Activated CD8-positive, alpha-beta T cell treated with anti-CD3 and anti-CD28 coated beads for 36 hours (primary cell): ENCODE data around the gene CHST11. TPM values are rescaled to one million over a fixed set of nuclear protein-coding genes. Genes with fewer than 3 reads are reported as not detected.
A peak's percentile ranks its signal among the peaks of the same experiment; 100 is the strongest.

Experiments used
- ATAC-seq: fragments of 200-7000 bp; cut with Tn5 transposase; one replicate; pipeline ENCODE4 v1.10.0; 2021; ENCODE audit warnings: mild to moderate bottlenecking, moderate library complexity
- CTCF ChIA-PET: fragments of 350-600 bp; sonication (Branson Sonifier 250); formaldehyde crosslinking; loops from one replicate; lab custom pipeline; 2021; ENCODE audit warnings: antibody characterized with exemption; lab: Charles Lee
- POLR2A ChIA-PET: fragments of 350-600 bp; sonication (Branson Sonifier 250); formaldehyde crosslinking; loops from one replicate; lab custom pipeline; 2021; ENCODE audit warnings: antibody characterized with exemption; lab: Charles Lee
- DNase-seq: peaks from one replicate; pipeline ENCODE4 v3.0.0-alpha.2; 2020
- H3K27ac Mint-ChIP-seq: one replicate; pipeline ENCODE4 v1.8.0; 2021; ENCODE audit warnings: mild to moderate bottlenecking, mixed read lengths
- H3K27me3 Mint-ChIP-seq: one replicate; pipeline ENCODE4 v1.8.0; 2021; ENCODE audit warnings: mixed read lengths
- H3K36me3 Mint-ChIP-seq: one replicate; pipeline ENCODE4 v1.8.0; 2021; ENCODE audit warnings: low read depth, mixed read lengths
- H3K4me1 Mint-ChIP-seq: one replicate; pipeline ENCODE4 v1.8.0; 2021; ENCODE audit warnings: low read depth, mixed read lengths
- H3K4me3 Mint-ChIP-seq: one replicate; pipeline ENCODE4 v1.8.0; 2021; ENCODE audit warnings: mild to moderate bottlenecking, moderate library complexity, mixed read lengths
- H3K9me3 Mint-ChIP-seq: one replicate; pipeline ENCODE4 v1.8.0; 2021; ENCODE audit warnings: mixed read lengths
- intact Hi-C: fragments of 100-400 bp; cut with micrococcal nuclease; formaldehyde crosslinking; loops from one replicate; pipeline ENCODE4 v1.10.0; 2022
- total RNA-seq, 2 experiments: library from RNA; stranded (reverse); gene quantifications; one replicate each; pipeline ENCODE4 v1.2.3, GENCODE V29; 2021
- TF ChIP-seq, protein P1 (sequence below): fragments of 200-600 bp; IDR thresholded peaks from one replicate; pipeline ENCODE4 v1.8.0; 2022; ENCODE audit warnings: antibody characterized with exemption, mild to moderate bottlenecking

Gene CHST11
- total RNA-seq, 2 experiments from 2014 or later = 30.9 to 33.9 TPM

- Mint-ChIP-seq H3K36me3 (peaks cover 27% of the 10 kb centered on the region), H3K9me3 (no peaks in the 10 kb centered on the region), H3K27ac (no peak overlapping the region), H3K4me3 (no peak overlapping the region), H3K27me3 (no peaks in the 10 kb centered on the region), H3K4me1 (peaks cover 89% of the 10 kb centered on the region)
- POLR2A ChIA-PET = interaction anchor here (1.1 to 2.1 kb wide), 3 partner anchors 9 to 22 kb away, joined by 4 to 6 read pairs (median 6); no protein-coding TSS in a partner anchor
- ATAC-seq = no peak
- DNase-seq = no peak
- CTCF ChIA-PET = no interaction called here
- TF ChIP-seq, protein P1, sequence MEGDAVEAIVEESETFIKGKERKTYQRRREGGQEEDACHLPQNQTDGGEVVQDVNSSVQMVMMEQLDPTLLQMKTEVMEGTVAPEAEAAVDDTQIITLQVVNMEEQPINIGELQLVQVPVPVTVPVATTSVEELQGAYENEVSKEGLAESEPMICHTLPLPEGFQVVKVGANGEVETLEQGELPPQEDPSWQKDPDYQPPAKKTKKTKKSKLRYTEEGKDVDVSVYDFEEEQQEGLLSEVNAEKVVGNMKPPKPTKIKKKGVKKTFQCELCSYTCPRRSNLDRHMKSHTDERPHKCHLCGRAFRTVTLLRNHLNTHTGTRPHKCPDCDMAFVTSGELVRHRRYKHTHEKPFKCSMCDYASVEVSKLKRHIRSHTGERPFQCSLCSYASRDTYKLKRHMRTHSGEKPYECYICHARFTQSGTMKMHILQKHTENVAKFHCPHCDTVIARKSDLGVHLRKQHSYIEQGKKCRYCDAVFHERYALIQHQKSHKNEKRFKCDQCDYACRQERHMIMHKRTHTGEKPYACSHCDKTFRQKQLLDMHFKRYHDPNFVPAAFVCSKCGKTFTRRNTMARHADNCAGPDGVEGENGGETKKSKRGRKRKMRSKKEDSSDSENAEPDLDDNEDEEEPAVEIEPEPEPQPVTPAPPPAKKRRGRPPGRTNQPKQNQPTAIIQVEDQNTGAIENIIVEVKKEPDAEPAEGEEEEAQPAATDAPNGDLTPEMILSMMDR = no peak
- intact Hi-C loops = no loop called here
These were observed 24.2 kb downstream of the CHST11 start for GRCh38 chr12:104480826-104481440.

DNA sequence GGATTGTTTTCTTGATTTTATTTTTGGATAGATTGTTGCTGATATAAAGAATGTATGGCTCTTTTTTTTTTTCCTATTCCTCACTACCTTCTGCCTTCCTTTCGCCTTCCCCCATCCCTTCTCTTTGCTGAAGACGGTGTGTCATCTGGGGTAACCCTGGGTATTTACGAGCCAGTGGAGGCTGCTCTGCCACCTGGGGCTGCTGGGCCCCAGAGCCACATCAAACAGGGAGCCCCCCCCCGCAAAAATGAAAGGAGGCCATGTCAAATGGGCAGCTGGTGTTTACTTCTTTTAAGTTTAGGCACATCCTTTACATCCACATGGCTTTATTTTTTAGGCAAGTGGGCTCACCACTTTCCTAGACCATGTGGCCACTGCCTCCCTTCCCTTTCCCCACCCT lies 25.4 kb downstream of the CHST11 start:
- Mint-ChIP-seq H3K27me3 (no peaks in the 10 kb centered on the region), H3K36me3 (peaks cover 30% of the 10 kb centered on the region), H3K27ac (peak overlapping the region; percentile 66), H3K4me1 (peaks cover 94% of the 10 kb centered on the region), H3K4me3 (no peak overlapping the region), H3K9me3 (no peaks in the 10 kb centered on the region)
- peak; percentile 29 for ATAC-seq
- CTCF ChIA-PET = interaction anchor here (1.6 kb wide), 1 partner anchor 8 kb away, joined by 5 read pairs; no protein-coding TSS in a partner anchor
- TF ChIP-seq, protein P1 = no peak
- intact Hi-C loops = no loop called here
- POLR2A ChIA-PET = interaction anchor here (0.6 to 1.6 kb wide), 3 partner anchors 8 to 185 kb away, joined by 3 to 5 read pairs (median 4); no protein-coding TSS in a partner anchor
- peak; percentile 65 for DNase-seq

DNA sequence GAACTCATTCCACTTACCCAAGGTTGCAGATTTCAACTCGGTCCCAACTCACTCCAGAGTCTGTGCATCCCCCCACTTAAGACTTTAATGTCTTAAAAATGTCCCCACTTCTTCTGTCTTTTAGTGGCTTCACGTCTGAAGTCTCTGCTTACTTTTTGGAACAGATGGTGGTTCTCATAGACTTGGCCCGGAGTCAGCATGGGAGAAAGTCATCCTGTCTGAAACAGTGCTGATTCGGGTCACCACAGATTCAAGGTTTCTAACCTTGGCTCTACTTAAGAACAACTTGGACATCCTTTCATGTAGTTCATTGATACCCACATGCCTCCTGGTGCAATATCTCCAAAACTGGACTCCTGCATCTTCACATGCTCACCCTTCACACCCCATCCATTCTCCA lies 26.0 kb downstream of the CHST11 start:
- peaks cover 30% of the 10 kb centered on the region for H3K36me3 Mint-ChIP-seq
- intact Hi-C loops = no loop called here

DNA sequence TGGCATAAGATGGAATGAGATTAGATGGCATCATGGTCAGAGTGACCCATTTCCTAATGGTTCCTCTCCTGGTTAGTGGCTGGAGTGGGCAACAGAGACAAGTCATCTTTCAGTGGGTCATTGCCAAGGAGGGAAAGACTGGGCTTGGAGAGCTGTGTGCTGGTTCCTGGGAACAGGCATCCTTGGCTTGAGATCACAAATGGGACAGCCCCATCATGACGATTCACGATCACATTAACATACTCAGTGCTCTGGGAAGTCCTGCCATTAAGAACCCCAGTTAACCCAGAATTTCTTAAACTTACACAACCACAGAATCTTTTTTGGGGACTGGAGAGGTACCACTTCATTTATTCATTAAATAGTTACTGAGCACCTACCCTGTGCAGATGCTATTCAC lies 27.3 kb downstream of the CHST11 start:
- H3K36me3 Mint-ChIP-seq = peaks cover 30% of the 10 kb centered on the region
- no peak overlapping the region for H3K27ac Mint-ChIP-seq
- CTCF ChIA-PET = no interaction called here
- DNase-seq = no peak
- no peaks in the 10 kb centered on the region for H3K27me3 Mint-ChIP-seq
- no peak for ATAC-seq
- H3K9me3 Mint-ChIP-seq = no peaks in the 10 kb centered on the region
- H3K4me1 Mint-ChIP-seq = peaks cover 87% of the 10 kb centered on the region
- H3K4me3 Mint-ChIP-seq = no peak overlapping the region
- TF ChIP-seq, protein P1 = no peak
- intact Hi-C loops = no loop called here
- POLR2A ChIA-PET = interaction anchor here (1.6 kb wide), 1 partner anchor 11 kb away, joined by 6 read pairs; no protein-coding TSS in a partner anchor

More for the DNA sequence above, 26.0 kb downstream of the CHST11 start:
- Mint-ChIP-seq H3K27me3 (no peaks in the 10 kb centered on the region), H3K9me3 (no peaks in the 10 kb centered on the region), H3K4me1 (peaks cover 92% of the 10 kb centered on the region), H3K4me3 (no peak overlapping the region), H3K27ac (peak overlapping the region; percentile 66)
- TF ChIP-seq, protein P1 = no peak
- ATAC-seq (no peak), DNase-seq (no peak)
- ChIA-PET CTCF (interaction anchor here (1.6 kb wide), 1 partner anchor 9 kb away, joined by 5 read pairs; no protein-coding TSS in a partner anchor), POLR2A (interaction anchor here (0.6 to 1.6 kb wide), 3 partner anchors 9 to 184 kb away, joined by 3 to 5 read pairs (median 4); no protein-coding TSS in a partner anchor)
